NCI-H510A (cell line): ENCODE data around the gene SH3BP4.
"Not testable (repeated sequence)": the region's sequence is repeated elsewhere in the genome, so short reads cannot be mapped to it uniquely, and the experiment has no call there.

Source experiments
- DNase-seq: peaks from one replicate; lab custom pipeline; 2025; lab: John Stamatoyannopoulos, UW

The SH3BP4 gene

GRCh38 chr2:235056768-235057167, 105.0 kb downstream of the SH3BP4 start:
- DNase-seq: no peak

DNA sequence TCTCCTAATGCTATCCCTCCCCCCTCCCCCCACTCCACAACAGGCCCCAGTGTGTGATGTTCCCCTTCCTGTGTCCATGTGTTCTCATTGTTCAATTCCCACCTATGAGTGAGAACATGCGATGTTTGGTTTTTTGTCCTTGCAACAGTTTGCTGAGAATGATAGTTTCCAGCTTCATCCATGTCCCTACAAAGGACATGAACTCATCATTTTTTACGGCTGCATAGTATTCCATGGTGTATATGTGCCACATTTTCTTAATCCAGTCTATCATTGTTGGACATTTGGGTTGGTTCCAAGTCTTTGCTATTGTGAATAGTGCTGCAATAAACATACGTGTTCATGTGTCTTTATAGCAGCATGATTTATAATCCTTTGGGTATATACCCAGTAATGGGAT, 105.8 kb downstream of the SH3BP4 start:
- not testable (repeated sequence) for DNase-seq

DNA sequence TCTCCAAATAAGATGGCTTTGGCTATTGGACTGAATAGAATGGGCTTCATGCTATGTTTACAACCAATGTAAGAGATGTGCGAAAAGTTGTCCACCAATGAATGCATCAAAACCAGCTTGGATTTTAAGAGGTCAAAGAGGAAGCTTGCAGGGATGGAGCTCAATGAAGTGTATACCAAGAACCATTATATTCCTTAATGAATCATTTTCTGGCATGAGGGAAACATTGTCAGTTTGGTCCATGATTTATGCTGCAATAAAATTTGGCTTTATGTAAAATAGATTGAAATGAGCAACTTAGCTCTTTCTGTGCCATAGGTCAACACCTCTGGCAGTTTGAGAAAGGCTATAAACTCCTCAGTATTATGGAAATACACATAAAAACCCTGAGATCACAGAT, 107.3 kb downstream of the SH3BP4 start:
- DNase-seq: no peak

DNA sequence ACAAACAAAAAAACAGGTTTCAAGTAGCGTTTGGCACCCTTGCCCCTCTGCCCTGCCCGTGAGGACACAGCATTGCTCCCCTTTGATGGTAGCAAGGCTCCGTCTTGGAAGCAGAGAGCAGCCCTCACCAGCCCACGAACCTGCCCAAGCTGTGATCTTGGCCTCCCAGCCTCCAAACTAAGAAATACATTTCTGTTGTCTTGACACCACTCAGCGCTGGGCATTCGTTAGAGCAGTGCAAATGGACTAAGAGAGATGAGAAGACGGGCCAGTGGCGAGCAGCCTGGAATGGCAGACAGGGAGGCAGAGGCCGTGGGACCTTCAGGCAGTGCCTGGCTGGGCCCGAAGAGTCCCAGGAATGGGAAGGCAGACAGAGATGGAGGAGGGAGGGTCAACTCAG, 109.8 kb downstream of the SH3BP4 start:
- no peak for DNase-seq

DNA sequence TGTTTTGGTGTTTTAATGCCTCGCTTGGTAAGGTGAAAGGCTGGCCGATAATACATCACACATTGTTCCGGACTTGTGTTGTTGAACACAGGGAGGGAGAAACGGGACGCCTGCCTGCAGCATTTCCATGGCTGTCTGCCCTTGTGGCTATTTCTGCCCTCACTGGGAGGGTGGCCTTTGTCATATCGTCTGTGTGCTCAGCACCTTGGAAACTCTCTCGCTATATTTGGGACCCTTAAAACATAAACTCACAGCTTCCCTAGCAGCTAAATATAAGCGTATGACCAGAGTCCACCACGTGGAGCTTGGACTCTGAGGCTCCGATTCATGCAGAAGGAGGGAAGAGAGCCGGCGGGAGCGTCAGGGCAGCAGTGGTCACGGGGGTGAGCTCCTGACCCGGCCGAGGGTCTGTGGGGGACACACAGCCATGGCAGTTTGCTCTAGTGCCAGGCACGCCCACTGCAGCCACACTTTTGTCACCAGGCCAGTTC, 111.7 kb downstream of the SH3BP4 start:
- DNase-seq: no peak

DNA sequence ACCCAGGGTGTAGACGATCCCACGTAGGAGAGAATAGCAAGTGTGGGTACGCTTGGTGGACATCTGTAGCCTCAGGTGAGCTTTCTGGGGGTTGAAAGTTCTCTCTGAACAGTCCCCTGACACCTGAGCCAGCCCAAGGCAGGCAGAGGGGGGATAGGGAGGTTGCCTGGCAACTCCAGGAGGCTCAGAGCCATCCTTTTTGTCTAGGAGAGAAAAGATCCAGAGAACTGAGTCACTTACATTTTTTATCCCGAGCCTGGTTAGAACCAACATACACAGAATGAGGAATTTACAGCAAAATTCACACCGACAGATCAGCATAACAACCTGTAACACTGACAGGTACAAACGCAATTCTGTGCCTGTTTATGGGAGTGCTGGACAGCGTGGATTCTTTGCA, 113.2 kb downstream of the SH3BP4 start:
- no peak for DNase-seq

GRCh38 chr2:235066490-235066889, 114.7 kb downstream of the SH3BP4 start:
- DNase-seq: no peak

DNA sequence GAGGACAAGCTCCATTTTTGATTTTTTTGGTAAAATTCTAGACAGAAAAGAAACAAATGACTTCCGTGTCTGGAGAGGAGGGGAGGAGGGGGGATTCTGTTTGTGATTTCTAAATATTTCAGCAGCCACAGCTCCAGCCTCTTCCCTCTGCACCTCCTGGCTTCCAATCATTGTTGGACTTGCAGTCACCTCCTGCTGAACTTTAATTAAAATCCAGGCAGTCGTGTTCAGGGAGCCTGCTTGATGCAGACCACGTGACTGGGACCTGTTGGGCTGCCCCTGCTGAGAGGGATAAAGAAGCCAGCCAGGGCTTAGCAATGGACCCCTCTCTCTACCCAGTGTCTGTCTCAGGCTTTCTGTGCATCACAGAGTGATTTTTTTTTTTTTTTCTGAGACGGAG, 115.1 kb downstream of the SH3BP4 start:
- no peak for DNase-seq

GRCh38 chr2:235068701-235069100, 116.9 kb downstream of the SH3BP4 start:
- DNase-seq: no peak

DNA sequence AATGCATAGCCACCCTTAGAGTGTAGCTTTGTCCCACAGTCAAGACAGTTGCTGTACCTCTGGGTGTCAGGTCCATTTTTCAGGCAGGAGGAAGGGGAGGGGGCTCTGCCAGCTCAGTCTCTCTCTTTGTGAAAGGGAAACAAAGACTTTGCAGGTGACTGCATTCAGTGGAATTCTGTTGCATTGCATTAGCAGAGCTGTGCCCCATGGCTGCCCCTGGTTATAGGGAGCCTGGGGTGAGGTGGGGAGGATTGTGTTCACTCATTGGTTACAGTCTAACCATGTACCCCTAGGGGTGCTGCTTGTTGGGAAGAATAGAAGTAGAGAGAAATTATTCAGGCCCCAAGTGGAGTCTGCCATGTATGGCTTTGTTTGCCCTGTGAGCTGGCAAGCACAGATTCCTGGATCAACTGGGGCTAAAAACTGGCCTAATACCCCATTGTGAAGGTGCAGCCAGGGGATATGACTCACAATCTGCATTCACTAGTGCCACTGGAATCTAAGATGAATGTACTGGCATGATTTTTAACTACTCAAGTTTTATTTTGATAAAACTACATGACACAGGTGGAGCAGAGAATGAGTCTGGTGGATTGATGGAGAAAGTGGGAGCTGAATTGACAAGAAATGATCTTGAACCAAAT, 118.4 kb downstream of the SH3BP4 start:
- DNase-seq: no peak

DNA sequence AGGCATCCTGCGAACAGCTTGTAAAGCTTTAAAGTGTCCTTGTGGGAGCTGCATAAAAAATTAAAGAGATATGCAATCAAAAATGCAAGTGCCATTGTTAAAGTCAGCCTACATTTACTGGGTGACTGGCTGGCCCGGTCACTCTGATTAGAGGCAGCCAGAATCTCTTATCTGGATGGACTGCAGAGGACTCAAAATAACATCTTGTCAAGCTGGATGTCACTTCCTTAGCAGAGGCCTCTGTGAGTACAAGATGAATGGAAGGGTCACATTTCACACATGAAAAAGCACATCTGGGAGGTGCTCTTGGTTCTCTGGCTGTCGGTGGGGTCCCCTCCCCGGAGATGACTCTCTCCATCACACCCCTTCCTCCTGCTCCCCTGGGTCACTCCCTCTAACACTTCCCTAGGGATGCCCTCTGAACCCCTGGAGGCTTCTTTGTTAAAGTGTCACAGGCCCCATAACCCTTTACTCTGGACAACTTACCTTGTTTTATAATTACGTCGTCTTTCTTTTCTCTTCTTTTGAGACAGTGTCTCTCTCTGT, 122.1 kb downstream of the SH3BP4 start:
- DNase-seq: no peak

DNA sequence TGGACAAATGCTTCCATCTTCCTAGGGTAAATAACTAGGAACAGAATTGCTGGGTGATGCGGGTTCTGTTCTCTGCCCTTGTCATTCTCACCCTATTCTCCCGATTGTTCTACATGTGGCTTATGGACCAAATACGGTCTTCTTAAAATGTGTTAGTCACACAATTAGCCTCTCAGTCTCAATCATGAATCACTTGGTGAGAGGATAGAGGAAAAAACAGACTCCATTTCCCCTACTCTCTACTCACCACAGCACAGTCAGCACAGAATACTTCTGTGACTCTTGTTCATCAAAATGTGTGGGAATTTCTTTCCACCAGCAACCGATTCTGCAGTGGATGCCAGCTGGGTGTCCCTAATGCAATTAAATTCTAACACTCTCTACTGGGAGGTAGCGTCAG, 125.2 kb downstream of the SH3BP4 start:
- no peak for DNase-seq

- DNase-seq: no peak
These were observed 126.4 kb downstream of the SH3BP4 start for GRCh38 chr2:235078182-235078581.

DNA sequence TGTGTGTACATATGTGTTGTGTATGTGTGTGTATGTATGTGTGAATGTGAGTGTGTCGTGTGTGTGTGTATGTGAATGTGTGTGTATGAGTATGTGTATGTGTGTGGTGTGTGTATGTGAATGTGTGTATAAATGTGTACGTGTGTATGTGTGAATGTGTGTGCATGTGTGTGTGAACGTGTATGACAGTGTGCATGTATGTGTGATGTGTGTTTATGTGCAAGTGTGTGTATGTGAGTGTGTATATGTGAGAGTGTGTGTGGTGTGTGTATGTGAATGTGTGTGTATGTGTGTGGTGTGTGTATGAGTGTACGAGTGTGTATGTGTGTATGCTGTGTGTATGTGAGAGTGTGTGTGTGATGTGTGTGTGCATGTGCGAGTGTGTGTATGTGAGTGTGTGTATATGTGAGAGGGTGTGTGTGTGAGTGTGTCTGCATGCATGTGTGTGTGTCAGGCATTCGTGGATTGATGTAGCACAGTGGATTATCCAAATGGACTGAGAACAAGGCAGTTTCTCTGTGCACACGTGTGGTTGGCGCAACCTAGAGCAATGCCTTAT, 127.2 kb downstream of the SH3BP4 start:
- no peak for DNase-seq

DNA sequence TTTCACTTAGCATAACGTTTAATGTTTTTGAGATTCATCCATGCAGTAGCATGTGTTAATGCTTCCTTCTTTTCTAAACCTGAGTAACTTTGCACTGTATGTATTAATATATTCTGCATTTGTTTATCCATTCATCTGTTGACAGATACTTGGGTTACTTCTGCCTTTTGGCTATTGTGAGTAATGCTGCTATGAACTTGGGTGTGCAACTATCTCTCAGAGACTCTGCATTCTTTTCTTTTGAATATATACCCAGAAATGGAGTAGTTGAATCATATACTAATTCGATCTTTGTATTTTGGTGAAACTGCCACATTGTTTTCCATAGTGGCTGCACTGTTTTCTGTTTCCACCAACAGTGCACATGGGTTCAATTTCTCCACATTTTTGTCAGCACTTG, 128.3 kb downstream of the SH3BP4 start:
- no peak for DNase-seq

DNA sequence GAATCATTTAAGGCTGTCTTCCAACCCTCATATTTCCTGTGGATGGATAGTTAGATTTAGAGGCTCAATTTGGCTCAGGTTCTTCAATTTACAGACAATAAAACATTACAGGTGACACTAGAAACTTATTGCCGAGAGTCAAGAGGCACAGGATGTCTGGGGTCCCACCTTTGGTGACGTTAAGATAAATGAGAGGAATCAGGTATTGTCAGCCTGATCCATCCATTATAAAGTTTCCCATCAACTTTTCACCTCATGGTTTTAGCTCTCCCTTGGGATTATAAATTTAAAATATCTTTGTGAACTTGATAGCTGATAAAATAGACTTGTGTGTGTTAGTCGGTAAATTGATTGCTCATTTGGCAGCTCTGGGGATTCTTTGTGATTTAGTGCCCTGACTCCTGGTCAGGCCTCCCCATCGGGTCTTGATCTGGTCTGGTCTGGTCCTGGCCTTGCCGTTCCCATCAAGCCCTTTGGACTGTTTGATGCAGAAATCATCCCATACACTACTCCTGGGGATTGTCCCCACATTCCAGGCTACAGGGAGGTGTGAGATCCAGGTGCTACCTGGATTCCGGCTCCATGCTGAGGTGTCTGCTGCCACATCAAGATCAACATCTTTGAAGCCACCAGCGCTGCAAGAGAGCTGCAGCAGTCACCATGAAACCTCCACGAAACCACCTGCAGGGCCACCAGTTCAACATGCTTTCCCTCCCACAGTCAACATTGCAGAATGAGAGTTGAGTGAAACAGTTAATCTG, 130.9 kb downstream of the SH3BP4 start:
- DNase-seq: no peak

GRCh38 chr2:235083822-235084221, 132.0 kb downstream of the SH3BP4 start:
- DNase-seq: no peak

- no peak for DNase-seq
These were observed 132.6 kb downstream of the SH3BP4 start for GRCh38 chr2:235084424-235084823.

DNA sequence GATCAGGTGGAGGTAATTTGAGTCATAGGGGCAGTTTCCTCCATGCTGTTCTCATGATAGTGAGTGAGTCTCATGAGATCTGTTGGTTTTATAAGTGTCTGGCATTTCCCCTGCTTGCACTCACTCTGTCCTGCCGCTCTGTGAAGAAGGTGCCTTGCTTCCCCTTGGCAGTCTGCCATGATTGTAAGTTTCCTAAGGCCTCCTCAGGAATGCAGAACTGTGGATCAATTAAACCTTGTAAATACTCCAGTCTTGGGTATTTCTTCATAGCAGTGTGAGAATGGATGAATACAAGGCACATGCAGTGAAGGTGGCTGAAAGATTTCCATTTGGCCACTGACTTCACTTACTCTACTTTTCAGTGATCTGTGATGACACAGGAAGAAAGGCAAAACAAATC, 133.7 kb downstream of the SH3BP4 start:
- no peak for DNase-seq

- no peak for DNase-seq
These were observed 134.8 kb downstream of the SH3BP4 start for GRCh38 chr2:235086481-235087184.

GRCh38 chr2:235087832-235088495, 136.1 kb downstream of the SH3BP4 start:
- no peak for DNase-seq

DNA sequence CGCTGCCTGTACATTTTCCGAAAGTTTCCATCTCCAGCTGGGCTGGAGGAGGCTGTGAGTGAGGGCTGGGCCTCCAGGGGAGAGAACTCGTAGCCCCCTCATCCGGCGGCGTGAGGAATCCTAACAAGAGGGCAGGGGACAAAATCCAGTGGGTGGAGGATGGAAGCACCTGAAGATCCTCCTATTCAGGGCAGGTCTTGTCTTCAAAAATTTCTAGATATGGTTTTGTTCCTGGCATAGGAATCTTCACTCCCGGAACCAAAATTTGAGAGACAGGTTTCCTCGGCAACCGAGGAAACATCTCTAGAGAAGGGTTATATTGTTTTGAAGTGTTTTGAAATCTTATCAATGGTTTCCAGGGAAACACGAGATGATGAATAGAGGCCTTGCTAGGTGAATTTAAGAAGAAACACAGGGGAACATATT, 136.7 kb downstream of the SH3BP4 start:
- DNase-seq: no peak
